ENCODE measurements around the gene HS3ST6.

GRCh38 chr16:1932050-1933028, 14.1 kb upstream of the HS3ST6 start:
- TF ChIP-seq EZH2 (IDR thresholded peaks at IDR 0.05; ENCODE audit: insufficient read depth, poor library complexity, severe bottlenecking) (no peak), EZH2phosphoT487 (IDR thresholded peaks at IDR 0.05; ENCODE audit: insufficient read depth, low read depth) (no peak)

Data from GM23248 (cell line).